ENCODE results near the gene EMC1.

- TF ChIP-seq, protein P1, sequence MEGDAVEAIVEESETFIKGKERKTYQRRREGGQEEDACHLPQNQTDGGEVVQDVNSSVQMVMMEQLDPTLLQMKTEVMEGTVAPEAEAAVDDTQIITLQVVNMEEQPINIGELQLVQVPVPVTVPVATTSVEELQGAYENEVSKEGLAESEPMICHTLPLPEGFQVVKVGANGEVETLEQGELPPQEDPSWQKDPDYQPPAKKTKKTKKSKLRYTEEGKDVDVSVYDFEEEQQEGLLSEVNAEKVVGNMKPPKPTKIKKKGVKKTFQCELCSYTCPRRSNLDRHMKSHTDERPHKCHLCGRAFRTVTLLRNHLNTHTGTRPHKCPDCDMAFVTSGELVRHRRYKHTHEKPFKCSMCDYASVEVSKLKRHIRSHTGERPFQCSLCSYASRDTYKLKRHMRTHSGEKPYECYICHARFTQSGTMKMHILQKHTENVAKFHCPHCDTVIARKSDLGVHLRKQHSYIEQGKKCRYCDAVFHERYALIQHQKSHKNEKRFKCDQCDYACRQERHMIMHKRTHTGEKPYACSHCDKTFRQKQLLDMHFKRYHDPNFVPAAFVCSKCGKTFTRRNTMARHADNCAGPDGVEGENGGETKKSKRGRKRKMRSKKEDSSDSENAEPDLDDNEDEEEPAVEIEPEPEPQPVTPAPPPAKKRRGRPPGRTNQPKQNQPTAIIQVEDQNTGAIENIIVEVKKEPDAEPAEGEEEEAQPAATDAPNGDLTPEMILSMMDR (IDR thresholded peaks at IDR 0.05): no peak
- TF ChIP-seq, protein P2, sequence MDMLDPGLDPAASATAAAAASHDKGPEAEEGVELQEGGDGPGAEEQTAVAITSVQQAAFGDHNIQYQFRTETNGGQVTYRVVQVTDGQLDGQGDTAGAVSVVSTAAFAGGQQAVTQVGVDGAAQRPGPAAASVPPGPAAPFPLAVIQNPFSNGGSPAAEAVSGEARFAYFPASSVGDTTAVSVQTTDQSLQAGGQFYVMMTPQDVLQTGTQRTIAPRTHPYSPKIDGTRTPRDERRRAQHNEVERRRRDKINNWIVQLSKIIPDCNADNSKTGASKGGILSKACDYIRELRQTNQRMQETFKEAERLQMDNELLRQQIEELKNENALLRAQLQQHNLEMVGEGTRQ (IDR thresholded peaks at IDR 0.05): no peak
- no peak for TF ChIP-seq REST (IDR thresholded peaks at IDR 0.05)
- no peak for TF ChIP-seq KDM1A (IDR thresholded peaks at IDR 0.05; ENCODE audit: low read depth)
These were observed 71.6 kb downstream of the EMC1 start for GRCh38 chr1:19179597-19180264.

Measured in A549 (cell line).